Stimulated activated CD8-positive, alpha-beta memory T cell treated with anti-CD3 and anti-CD28 coated beads, Interleukin-7, amount 100 ng/mL, for 24 hours (primary cell): Measurements from ENCODE around the gene HM13.
"Not testable (repeated sequence)": the region's sequence is repeated elsewhere in the genome, so short reads cannot be mapped to it uniquely, and the experiment has no call there.

Experiments used
- DNase-seq: peaks from one replicate; pipeline ENCODE4 v3.0.0-alpha.2; 2020; ENCODE audit warnings: low read depth

HM13 gene

GRCh38 chr20:31500527-31500926 lies 13.7 kb upstream of the HM13 start:
- no peak for DNase-seq

GRCh38 chr20:31502884-31503673 lies 11.2 kb upstream of the HM13 start:
- DNase-seq = peak; percentile 55

- DNase-seq = no peak
These were observed 8.3 kb upstream of the HM13 start for GRCh38 chr20:31505903-31506302.

- DNase-seq = no peak
These were observed 5.6 kb upstream of the HM13 start for GRCh38 chr20:31508517-31509244.

- no peak for DNase-seq
These were observed 981 bp downstream of the HM13 start for GRCh38 chr20:31515072-31515774.

- DNase-seq = no peak
These were observed 1.5 kb downstream of the HM13 start for GRCh38 chr20:31515775-31516107.

GRCh38 chr20:31516166-31516565 lies 1.9 kb downstream of the HM13 start:
- no peak for DNase-seq

GRCh38 chr20:31516651-31517050 lies 2.4 kb downstream of the HM13 start:
- no peak for DNase-seq

GRCh38 chr20:31517373-31517772 lies 3.1 kb downstream of the HM13 start:
- no peak for DNase-seq

GRCh38 chr20:31521267-31521666 lies 7.0 kb downstream of the HM13 start:
- not testable (repeated sequence) for DNase-seq

- no peak for DNase-seq
These were observed 8.5 kb downstream of the HM13 start for GRCh38 chr20:31522731-31523130.

- DNase-seq = no peak
These were observed 9.4 kb downstream of the HM13 start for GRCh38 chr20:31523361-31524283.

- DNase-seq = no peak
These were observed 13.0 kb downstream of the HM13 start for GRCh38 chr20:31527266-31527665.

- no peak for DNase-seq
These were observed 21.1 kb downstream of the HM13 start for GRCh38 chr20:31535298-31535697.

GRCh38 chr20:31536575-31536974 lies 22.3 kb downstream of the HM13 start:
- DNase-seq = no peak

GRCh38 chr20:31537116-31537871 lies 23.1 kb downstream of the HM13 start:
- DNase-seq = no peak

- DNase-seq = no peak
These were observed 23.6 kb downstream of the HM13 start for GRCh38 chr20:31537890-31538289.

GRCh38 chr20:31538326-31538725 lies 24.1 kb downstream of the HM13 start:
- no peak for DNase-seq

GRCh38 chr20:31539636-31540035 lies 25.4 kb downstream of the HM13 start:
- DNase-seq = not testable (repeated sequence)

GRCh38 chr20:31540406-31540805 lies 26.2 kb downstream of the HM13 start:
- DNase-seq = no peak

- no peak for DNase-seq
These were observed 28.1 kb downstream of the HM13 start for GRCh38 chr20:31542201-31542842.
